HL-60/S4 treated with phorbol 12-myristate 13-acetate at 8.2 ng/mL for 4 days and 3 days (cell line): ENCODE data around the gene LRRC3C.
"Not testable (repeated sequence)": the region's sequence is repeated elsewhere in the genome, so short reads cannot be mapped to it uniquely, and the experiment has no call there.

Experiments
- in situ Hi-C: fragments of 300-500 bp; cut with MboI; formaldehyde crosslinking; loops from 2 replicates; pipeline ENCODE4 v1.15.0; 2022; ENCODE audit warnings: low sequenced_read_pairs

LRRC3C gene

DNA sequence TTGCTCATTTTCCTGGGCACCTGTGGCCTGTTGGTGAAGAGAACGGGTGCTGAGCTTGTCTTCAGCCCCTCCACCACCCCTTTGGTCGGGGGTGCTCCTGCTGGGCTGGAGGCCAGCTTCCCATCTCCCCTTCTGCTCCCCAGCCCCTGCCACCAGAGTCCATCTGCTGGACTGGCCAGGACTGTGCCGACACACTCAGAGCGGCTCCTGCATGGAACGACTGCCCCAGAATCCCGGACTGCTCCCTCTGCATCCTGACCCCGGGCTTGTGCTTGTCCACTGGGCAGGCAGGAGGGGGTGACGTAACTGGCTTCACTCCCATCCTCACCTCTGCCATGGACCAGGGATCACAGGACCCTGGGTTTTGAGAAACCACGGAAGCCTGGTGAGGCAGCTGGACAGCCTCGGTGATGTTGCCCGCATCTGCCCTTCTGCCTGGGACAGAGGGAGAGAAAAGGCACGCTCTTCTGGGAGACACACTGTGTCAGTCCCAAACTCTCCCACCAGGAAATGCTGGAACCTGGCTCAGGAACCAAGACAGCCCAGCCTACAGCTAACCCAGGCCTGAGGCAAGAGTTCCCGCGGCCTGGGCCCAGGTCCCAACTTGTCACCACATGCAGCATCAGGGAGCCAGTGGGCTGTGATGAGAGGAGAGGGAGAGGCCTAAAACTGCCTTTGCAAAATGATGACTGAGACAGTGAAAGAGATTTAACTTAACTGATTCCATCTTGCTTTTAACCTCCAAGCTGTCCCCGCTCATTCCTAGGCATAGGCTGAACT is 19.2 kb downstream of the LRRC3C start:
- in situ Hi-C loops = no loop called here

DNA sequence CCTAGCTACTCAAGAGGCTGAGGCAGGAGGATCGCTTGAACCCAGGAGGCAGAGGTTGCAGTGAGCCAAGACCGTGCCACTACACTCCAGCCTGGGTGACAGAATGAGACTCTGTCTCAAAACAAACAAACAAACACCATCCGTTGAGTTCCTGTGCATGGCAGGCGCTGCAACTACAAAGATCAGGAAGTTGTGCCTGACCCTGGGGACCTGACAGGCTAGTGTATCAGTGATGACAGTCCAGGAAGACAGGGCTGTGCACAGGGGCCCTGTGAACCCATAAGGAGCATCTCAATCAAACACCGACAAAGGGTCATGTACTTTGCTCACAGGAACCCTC is 20.9 kb downstream of the LRRC3C start:
- in situ Hi-C loops = not testable (repeated sequence)

DNA sequence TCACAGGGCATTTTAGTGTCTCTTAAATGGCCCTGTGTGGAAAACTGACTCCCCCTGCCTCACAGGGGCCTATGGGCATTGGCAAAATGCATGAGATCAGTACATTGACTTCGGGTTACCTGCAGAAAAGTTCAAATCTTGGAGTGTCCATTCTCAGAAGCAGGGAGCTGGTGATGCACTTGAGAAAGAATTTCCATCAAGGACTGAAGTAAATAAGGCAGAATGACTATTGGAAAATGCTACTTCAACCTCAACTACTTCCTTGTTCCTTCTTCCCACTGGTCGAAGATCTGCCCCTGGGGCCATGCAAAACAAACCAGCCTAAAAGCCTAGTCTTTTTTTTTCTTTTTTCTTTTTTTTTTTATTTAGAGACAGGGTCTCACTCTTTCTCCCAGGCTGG is 21.5 kb downstream of the LRRC3C start:
- in situ Hi-C loops = no loop called here

DNA sequence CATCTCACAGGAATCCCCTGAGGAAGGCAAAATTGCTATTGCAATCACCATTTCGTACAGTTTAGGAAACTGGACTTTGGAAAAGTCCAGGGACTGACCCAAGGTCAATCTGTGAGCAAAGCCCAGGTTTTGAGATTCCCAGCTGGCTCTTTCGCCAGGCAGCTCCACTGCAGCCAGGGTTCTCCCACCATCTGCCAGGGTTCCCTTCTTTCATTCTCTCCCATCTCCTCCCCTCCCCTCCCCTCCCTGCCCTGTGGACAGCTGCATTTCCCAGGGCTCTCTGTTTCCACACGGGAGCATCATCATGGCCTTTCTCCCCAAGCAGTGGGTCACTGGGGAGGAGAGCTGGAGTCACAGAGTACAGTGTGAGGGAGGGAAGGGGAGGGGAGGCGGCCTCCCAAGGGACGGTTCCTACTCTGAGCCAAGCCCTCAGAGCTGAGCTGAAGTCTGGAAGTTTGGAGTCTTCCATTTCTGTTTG is 23.4 kb downstream of the LRRC3C start:
- in situ Hi-C loops = no loop called here

DNA sequence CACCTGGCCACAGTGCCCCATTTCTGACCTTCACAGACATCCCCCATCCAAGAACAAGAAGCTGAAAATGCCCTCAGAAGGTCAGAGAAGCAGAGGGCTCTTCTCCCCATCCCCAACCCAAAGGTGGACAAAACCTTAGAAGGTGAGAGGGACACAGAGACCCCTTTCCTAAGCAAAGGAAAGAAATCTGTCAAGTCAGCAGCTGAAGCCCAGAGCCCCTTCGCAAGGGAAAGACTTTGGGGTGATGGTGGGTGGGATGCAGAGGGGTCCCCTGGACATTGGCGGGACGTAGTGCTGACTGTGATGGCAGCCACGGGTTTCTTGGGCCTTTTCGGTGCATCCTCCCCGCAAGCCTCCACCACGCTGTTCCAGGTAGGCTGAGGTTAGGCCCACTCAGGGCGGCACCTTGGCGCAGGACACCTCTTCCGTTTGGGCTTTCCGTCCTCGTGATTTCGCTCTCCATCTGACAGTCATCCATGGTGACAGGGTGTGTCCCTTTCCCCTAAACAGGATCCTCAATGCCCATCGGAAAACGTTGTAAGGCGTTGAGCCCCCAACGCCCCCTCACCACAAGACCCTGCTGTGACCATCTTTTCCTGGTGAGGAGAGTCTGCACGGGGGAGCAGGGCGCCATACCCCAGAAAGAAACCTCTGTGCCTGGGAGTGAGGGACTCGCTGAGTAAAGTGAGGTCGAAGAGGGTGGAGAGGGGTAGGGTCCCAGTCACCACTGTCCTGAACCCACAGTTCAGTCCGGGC is 24.6 kb downstream of the LRRC3C start:
- in situ Hi-C loops = no loop called here

DNA sequence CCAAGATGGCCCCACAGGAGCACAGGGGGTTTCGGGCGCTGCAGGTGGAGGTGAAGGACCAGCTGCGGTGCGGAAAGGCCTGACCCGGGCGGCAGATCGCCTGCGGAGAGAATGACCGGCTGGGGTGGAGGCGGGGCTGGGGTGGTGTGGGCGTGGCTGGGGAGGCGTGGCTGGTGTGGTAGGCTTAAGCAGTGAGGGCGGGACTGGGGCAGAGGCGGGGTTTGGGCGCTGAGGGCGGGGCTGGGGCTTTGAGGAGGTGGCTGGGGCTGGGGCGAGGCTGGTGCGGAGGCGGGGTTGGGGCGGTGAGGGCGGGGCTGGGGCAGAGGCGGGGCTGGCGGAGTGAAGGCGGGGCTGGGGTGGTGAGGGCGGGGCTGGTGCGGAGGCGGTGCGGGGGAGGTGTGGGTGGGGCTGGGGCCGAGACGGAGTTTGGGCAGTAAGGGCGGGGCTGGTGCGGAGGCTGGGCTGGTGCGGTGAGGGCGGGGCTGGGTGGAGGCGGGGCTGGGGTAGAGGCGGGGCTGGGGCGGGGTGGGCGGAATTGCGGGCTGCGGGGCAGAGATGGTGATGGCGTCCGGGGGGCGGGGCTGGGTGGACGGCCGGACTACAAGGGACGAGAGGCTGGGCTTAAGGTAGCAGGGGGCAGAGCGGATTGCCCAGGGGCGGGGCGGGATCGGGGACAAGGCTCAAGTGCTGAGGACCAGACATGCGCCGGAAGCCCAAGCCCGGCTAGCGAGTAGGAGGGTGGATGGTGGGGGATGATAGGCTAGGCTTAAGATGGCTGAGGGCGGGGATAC is 25.3 kb downstream of the LRRC3C start:
- in situ Hi-C loops = no loop called here

DNA sequence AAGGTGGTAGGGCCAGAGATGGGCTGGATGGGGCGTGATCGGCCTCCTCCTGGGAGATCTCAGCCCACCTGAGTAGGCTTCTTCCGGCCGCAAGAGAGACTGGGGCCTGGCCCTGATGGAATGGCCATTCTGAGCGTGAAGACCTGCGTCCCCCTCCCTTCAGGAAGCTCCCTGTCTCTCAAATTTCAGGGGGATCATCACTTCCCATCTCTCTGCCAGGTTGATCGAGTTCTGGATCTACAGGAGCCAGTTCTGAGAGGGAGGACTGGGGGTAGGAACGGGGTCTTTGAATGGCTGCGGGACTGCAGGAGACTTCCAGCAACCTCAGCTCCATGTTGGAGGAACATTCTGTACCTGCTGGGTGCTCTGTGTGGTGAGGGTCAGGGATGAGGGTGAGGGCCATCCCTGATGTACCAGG is 25.9 kb downstream of the LRRC3C start:
- in situ Hi-C loops = no loop called here

DNA sequence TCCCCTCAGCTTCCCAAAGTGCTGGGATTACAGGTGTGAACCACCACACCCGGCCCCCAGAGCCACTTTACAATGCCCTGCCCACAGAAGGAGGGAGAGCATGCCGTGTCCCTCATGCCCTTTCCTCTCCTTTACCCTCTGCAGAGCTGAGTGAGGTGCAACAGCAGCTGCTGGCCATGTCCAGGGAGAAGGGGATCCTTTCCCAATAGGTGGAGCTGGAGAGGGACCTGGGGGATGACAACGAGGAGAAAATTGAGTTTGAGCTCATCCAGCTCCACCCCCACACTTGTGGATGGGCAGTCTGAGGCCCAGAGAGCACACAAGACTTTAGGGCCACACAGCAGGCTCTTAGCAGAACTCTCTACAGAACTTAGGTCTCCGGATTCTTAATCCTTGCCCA is 27.3 kb downstream of the LRRC3C start:
- in situ Hi-C loops = no loop called here

DNA sequence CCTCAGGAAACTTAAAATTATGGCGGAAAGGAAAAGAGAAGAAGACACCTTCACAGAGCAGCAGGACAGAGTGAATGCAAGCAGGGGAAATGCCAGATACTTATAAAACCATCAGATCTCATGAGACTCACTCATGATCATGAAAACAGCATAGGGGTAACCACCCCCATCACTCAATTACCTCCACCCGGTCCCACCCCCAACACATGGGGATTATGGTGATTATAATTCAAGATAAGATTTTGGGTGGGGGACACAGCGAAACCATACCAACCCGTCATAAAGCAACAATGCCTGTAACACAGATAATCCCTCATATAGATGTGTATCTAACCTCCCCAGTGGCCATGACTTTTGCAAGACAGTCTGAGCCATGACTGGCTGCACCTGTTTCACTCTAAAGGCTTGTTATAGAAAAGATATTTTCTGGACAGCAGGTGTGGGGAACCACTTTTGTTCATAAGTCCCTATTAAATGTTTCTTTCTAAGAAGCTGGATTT is 28.2 kb downstream of the LRRC3C start:
- in situ Hi-C loops = no loop called here

DNA sequence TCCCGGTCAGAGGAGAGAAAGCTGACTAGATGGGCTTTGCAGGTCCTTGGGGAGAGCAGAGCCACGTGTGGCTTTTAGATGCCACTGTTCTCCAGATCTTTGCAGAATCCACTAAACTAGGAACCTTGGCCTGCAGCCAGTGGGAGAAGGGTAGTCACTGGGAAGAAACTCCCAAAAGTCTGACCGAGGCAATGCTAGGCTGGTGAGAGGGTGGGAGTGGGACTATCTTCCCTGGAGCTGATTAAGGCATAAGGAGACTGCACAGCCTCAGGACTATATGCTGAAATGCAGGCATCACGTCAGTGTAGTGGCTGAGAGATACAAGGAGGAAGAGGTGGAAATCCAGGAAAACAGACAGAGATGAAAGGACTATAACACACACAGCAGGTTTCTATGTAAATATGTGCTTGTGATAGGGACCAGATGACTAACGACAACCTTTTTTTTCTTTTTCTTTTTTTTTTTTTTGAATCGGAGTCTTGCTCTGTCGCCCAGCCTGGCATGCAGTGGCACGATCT is 33.1 kb downstream of the LRRC3C start:
- in situ Hi-C loops = no loop called here

DNA sequence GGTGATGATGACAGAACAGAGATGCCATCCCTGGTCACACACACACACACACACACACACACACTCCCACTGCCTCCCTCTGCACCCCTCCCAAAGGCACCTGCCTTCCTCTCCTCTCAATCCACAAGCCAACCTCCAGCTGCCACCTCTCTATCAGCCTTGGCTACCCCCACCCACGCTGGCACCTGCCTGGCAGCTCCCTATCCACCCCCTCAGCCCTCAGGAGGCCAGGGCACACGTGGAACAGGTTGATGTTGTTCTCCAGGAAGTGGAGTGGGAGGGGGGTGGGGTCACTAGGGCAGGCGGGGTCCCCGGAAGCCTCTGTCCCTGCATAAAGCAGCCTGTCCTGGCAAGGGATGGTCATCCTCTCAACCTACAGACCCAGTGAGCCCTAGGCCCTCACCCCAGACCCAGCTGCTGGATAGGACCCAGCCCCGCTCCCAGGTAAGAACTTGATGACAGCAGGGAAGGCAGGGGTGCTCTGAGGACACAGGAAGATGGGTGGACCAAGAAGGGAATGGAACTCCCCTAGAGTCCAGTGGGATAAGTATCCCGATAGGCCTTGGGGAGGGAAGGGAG is 35.2 kb downstream of the LRRC3C start, which contains the start of gene GSDMA:
Gene GSDMA (plus strand): TSS at position 363 of the 579 bp plus-strand sequence. CDS start 2,684 bp downstream, outside the sequence.
- in situ Hi-C loops = no loop called here

DNA sequence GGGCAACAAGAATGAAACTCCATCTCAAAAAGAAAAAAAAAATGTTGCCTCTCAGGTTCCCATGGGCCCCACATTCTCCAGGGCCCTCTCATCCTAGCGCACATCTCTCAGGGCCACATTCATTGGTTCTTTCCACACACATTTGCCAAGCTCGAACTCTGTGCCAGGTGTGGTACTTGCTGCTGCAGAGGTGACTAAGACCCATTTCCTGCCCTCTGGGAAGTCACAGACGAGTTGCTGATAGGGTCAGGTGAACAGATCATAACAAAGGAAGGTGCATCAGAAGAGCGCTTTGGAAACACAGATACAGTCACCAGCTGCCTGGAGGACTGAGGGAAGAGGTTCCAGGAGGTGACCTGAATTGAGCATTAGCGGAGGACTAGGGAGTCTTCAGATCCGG is 36.3 kb downstream of the LRRC3C start:
- in situ Hi-C loops = no loop called here

DNA sequence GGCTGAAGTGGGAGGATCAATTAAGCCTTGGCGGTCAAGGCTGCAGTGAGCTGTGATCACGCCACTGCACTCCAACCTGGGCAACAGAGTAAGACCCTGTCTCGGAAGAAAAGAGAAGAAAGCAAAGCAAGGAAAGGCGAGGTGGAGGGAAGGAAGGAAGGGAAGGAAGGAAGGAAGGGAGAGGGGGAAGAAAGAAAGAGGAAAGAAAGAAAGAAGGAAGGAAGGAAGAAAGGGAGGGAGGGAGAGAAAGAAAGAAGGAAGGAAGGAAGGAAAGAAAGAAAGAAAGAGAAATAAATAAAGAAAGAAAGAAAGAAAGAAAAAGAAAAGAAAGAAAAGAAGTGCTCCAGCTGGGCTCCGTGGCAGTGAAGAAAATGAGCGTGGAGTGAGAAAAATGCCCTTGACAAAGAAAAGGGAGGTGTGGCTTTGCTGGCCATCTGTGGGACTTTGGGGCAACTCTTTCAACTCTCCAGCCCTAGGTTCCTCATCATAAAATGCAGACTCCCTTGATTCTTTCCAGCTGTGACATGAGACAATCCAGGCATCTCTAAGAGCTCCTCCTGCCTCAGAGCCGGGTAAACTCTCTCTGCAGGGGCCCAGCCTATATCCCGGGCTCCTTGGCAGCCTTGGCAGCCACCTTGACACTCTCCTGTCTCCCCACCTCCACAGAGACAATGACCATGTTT is 37.6 kb downstream of the LRRC3C start:
- in situ Hi-C loops = no loop called here

DNA sequence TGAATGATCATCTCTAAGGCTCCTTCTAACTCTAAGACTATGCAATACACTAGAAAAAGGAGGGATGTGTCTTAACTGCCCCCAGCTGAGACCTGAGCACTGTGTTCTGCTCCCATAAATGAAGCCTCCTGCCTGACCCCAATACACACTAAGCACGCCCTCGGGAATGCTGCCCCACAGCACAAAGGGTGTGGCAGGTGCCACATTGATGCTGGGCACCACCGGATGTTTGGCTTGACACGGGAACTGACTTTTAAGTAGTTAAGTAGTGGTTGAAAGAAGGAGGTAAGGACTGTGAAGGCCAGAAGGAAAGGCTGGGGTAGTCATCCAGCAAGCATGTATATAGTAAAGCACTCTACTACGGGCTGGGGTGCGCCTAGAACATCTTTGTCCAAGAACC is 39.2 kb downstream of the LRRC3C start:
- in situ Hi-C loops = no loop called here

DNA sequence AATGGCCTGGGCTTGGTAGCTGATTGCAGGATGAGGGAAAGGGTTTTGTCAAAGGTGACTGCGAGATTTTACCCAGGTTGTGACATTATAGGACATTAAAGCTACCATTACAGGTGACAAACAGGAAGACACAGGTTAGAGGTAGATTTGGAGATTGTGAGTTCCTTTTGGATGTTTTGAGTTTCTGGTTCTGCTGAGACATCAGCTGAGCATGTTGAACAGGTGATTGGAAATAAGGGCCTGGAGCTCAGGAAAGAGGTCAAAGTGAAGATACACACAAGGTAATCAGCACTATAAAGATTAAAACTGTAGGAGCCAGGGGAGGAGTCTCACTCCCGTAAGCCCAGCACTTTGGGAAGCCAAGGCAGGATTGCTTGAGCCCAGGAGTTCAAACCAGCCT is 41.2 kb downstream of the LRRC3C start:
- in situ Hi-C loops = no loop called here

DNA sequence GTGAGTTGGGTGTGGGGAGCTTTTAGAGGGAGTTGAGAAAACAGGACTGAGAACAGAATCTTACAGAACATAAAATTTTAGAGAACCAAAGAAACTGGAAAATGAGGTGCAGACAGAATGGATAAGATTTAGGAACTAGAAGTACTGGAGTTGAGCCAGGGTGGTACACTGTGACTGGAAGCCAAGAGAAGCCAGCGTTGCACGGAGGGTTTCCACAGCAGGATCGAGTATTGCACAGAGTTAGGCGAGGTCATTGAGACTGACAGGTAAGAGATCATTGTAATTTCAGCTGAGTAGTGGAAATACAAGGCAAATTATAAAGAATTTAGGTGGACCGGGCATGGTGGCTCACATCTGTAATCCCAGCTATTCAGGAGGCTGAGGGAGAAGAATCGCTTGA is 41.8 kb downstream of the LRRC3C start:
- in situ Hi-C loops = no loop called here

DNA sequence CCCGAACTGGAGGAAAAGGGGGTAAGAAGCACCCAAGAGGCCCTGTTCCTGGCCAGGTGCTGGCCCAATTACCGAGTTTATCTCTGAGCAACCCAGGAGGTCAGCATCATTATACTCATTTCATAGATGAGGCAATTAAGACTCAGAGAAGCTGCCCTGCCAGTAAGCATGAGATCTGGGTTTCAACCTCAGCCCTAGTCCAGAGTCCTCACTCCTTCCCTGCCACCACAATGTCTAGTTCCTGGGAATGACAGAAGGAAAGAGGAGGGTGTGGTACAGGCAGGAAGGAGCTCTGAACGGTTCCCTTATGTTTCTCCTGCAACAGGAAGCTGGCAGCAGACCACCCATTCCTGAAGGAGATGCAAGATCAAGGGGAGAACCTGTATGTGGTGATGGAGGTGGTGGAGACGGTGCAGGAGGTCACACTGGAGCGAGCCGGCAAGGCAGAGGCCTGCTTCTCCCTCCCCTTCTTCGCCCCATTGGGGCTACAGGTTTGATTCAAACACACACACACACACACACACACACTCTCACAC is 42.7 kb downstream of the LRRC3C start:
- in situ Hi-C loops = no loop called here

DNA sequence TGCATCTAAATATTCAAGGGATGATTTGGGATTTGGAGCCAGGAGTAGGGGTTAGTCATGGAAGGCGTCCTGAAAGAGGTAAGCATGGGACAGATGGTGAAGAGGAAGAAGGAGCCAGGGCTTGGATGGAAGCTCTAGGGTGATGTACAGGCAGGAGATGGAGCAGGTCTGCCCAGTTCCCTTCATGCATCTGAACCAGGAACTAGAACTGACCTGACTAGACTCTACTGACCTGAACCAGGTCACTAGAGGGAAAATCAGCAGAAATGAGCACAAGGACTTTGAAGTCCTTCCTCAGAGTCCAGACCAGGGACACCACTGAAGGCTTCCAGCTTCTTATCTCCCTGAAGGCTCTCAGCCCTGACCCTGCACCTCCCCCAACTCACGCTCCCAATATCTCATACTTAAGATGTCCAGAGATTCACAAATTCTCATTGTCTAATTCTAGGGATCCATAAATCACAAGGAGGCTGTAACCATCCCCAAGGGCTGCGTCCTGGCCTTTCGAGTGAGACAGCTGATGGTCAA is 43.6 kb downstream of the LRRC3C start:
- in situ Hi-C loops = no loop called here

DNA sequence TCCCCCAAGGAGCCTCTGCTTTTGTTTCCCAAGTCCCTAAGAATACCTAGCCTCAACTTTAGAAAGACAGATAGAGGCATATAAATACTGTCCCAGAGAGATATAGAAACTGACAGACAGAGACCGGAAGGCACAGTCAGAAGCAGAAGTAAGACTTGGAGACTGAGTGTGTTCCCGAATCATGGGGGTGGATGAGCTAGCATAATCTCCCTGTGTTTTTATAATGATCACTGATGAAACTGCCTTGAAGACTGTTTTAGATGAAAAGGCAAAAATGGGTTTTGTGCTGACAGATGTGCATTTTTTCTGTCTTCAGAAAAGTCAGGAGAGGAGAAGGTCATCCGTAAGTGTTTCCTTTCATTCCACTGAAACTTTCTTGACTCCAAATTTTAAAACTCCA is 44.7 kb downstream of the LRRC3C start:
- in situ Hi-C loops = no loop called here

DNA sequence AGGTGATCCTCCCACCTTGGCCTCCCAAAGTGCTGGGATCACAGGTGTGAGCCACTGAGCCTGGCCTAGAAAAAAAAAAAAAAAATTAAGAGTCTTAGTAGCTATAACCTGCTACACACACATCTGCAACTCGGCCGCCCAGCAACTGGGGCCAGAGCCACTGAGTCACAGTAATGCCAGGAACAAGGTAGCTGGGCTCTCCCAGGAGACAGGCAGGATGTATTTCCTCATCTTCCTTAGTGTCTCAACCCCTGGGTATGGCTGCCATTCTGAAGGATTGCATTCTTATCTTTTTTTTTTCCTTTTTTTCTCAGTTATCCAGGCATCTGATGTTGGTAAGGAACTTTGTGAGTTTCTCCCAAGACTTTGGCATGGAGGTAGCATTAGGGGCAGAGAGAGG is 46.0 kb downstream of the LRRC3C start:
- in situ Hi-C loops = no loop called here
